HEK293 (cell line): ENCODE results near the gene ARHGAP8.

Source experiments
- CTCF ChIA-PET: fragments of 350-600 bp; formaldehyde crosslinking; extraction: SDS; loops from one replicate; lab custom pipeline; 2021; ENCODE audit warnings: antibody characterized with exemption; lab: Yijun Ruan, JAX
- POLR2A ChIA-PET: fragments of 300-600 bp; formaldehyde crosslinking; extraction: SDS; loops from one replicate; lab custom pipeline; 2020; ENCODE audit warnings: antibody characterized with exemption, inconsistent platforms; lab: Yijun Ruan, JAX
- H3K27ac ChIP-seq: fragments of 200-500 bp; sonication (Bioruptor generic); 2 replicates; pipeline ENCODE4 v1.5.1; 2014; ENCODE audit warnings: low read depth, low read length, control low read depth, inconsistent platforms; ENCODE audit errors: extremely low read depth
- H3K36me3 ChIP-seq, 2 experiments: fragments of 200-500 bp in 1 of 2; sonication (Bioruptor generic) in 1 of 2; 1 replicate in 1 of 2; 2 replicates in 1 of 2; pipeline ENCODE4 v1.5.1; 2014 to 2017; ENCODE audit warnings: inconsistent platforms in 2 of 2, low read length in 2 of 2; ENCODE audit not compliant: control insufficient read depth in 2 of 2, insufficient read depth in 1 of 2
- H3K4me1 ChIP-seq: fragments of 200-500 bp; sonication (Bioruptor generic); 2 replicates; pipeline ENCODE4 v1.5.1; 2014; ENCODE audit warnings: mild to moderate bottlenecking, low read length, inconsistent platforms; ENCODE audit not compliant: control insufficient read depth, insufficient read depth
- H3K4me3 ChIP-seq: 2 replicates; pipeline ENCODE4 v1.5.1; 2011; ENCODE audit warnings: low read depth, mild to moderate bottlenecking, control low read depth, low read length, moderate library complexity
- H3K9me3 ChIP-seq: fragments of 200-500 bp; sonication (Bioruptor generic); 2 replicates; pipeline ENCODE4 v1.5.1; 2014; ENCODE audit warnings: low read depth, low read length, inconsistent platforms; ENCODE audit not compliant: control insufficient read depth, insufficient read depth
- GFI1B ChIP-seq: fragments of 450-650 bp; formaldehyde crosslinking; IDR thresholded peaks from 2 replicates; pipeline ENCODE4 v1.5.1; 2016; ENCODE audit warnings: missing biosample characterization, missing genetic modification characterization
- HIC1 ChIP-seq: fragments of 450-650 bp; formaldehyde crosslinking; IDR thresholded peaks from 2 replicates; pipeline ENCODE4 v1.5.1; 2016; ENCODE audit warnings: missing biosample characterization, missing genetic modification characterization
- KLF8 ChIP-seq: fragments of 450-650 bp; formaldehyde crosslinking; IDR thresholded peaks from 2 replicates; pipeline ENCODE4 v1.5.1; 2016; ENCODE audit warnings: missing biosample characterization, missing genetic modification characterization
- MYNN ChIP-seq: fragments of 450-650 bp; formaldehyde crosslinking; IDR thresholded peaks from 2 replicates; pipeline ENCODE4 v1.5.1; 2016; ENCODE audit warnings: missing biosample characterization, missing genetic modification characterization, borderline replicate concordance
- REPIN1 ChIP-seq: fragments of 450-650 bp; formaldehyde crosslinking; IDR thresholded peaks from 2 replicates; pipeline ENCODE4 v1.5.1; 2017; ENCODE audit warnings: missing biosample characterization, missing genetic modification characterization, low read depth
- TSHZ1 ChIP-seq: fragments of 450-650 bp; formaldehyde crosslinking; IDR thresholded peaks from 2 replicates; pipeline ENCODE4 v1.5.1; 2016; ENCODE audit warnings: missing biosample characterization, missing genetic modification characterization, borderline replicate concordance
- YY2 ChIP-seq: fragments of 450-650 bp; formaldehyde crosslinking; IDR thresholded peaks from 2 replicates; pipeline ENCODE4 v1.5.1; 2016; ENCODE audit warnings: missing biosample characterization, missing genetic modification characterization
- ZBTB8A ChIP-seq: fragments of 450-650 bp; formaldehyde crosslinking; IDR thresholded peaks from 2 replicates; pipeline ENCODE4 v1.5.1; 2016; ENCODE audit warnings: missing biosample characterization, missing genetic modification characterization
- ZIC2 ChIP-seq: fragments of 450-650 bp; formaldehyde crosslinking; IDR thresholded peaks from 2 replicates; pipeline ENCODE4 v1.5.1; 2016; ENCODE audit warnings: missing biosample characterization, missing genetic modification characterization
- ZNF146 ChIP-seq: fragments of 450-650 bp; formaldehyde crosslinking; IDR thresholded peaks from 2 replicates; pipeline ENCODE4 v1.5.1; 2016; ENCODE audit warnings: missing biosample characterization, missing genetic modification characterization
- ZNF239 ChIP-seq: fragments of 450-650 bp; formaldehyde crosslinking; IDR thresholded peaks from 2 replicates; pipeline ENCODE4 v1.5.1; 2016; ENCODE audit warnings: missing biosample characterization, missing genetic modification characterization
- ZNF24 ChIP-seq: fragments of 450-650 bp; formaldehyde crosslinking; IDR thresholded peaks from 2 replicates; pipeline ENCODE4 v1.5.1; 2016; ENCODE audit warnings: missing biosample characterization, missing genetic modification characterization
- ZNF37A ChIP-seq: fragments of 450-650 bp; IDR thresholded peaks from 2 replicates; pipeline ENCODE4 v1.5.1; 2018; ENCODE audit warnings: missing biosample characterization, missing genetic modification characterization
- ZNF404 ChIP-seq: fragments of 450-650 bp; formaldehyde crosslinking; IDR thresholded peaks from 2 replicates; pipeline ENCODE4 v1.5.1; 2017; ENCODE audit warnings: missing biosample characterization, missing genetic modification characterization
- ZNF501 ChIP-seq: fragments of 450-650 bp; formaldehyde crosslinking; IDR thresholded peaks from 2 replicates; pipeline ENCODE4 v1.5.1; 2016; ENCODE audit warnings: missing biosample characterization, missing genetic modification characterization
- ZNF514 ChIP-seq: fragments of 450-650 bp; formaldehyde crosslinking; IDR thresholded peaks from 2 replicates; pipeline ENCODE4 v1.5.1; 2016; ENCODE audit warnings: missing biosample characterization, missing genetic modification characterization
- ZNF521 ChIP-seq: fragments of 450-650 bp; formaldehyde crosslinking; IDR thresholded peaks from 2 replicates; pipeline ENCODE4 v1.5.1; 2017; ENCODE audit warnings: missing biosample characterization, mild to moderate bottlenecking, missing genetic modification characterization
- ZNF530 ChIP-seq: fragments of 450-650 bp; formaldehyde crosslinking; IDR thresholded peaks from 2 replicates; pipeline ENCODE4 v1.5.1; 2016; ENCODE audit warnings: low read depth, missing biosample characterization, missing genetic modification characterization
- ZNF548 ChIP-seq: fragments of 450-650 bp; formaldehyde crosslinking; IDR thresholded peaks from 2 replicates; pipeline ENCODE4 v1.5.1; 2016; ENCODE audit warnings: missing biosample characterization, missing genetic modification characterization
- ZNF549 ChIP-seq: fragments of 450-650 bp; IDR thresholded peaks from 2 replicates; pipeline ENCODE4 v1.5.1; 2018; ENCODE audit warnings: missing biosample characterization, missing genetic modification characterization, mild to moderate bottlenecking, inconsistent platforms, moderate library complexity
- ZNF585B ChIP-seq: fragments of 450-650 bp; formaldehyde crosslinking; IDR thresholded peaks from 2 replicates; pipeline ENCODE4 v1.5.1; 2016; ENCODE audit warnings: missing biosample characterization, missing genetic modification characterization
- ZNF624 ChIP-seq: fragments of 450-650 bp; formaldehyde crosslinking; IDR thresholded peaks from 2 replicates; pipeline ENCODE4 v1.5.1; 2017; ENCODE audit warnings: missing biosample characterization, missing genetic modification characterization
- ZNF645 ChIP-seq: fragments of 450-650 bp; formaldehyde crosslinking; IDR thresholded peaks from 2 replicates; pipeline ENCODE4; 2016; ENCODE audit warnings: missing biosample characterization, missing genetic modification characterization
- ZSCAN16 ChIP-seq: fragments of 450-650 bp; formaldehyde crosslinking; IDR thresholded peaks from 2 replicates; pipeline ENCODE4 v1.5.1; 2016; ENCODE audit warnings: missing biosample characterization, missing genetic modification characterization
- ZSCAN23 ChIP-seq: fragments of 450-650 bp; formaldehyde crosslinking; IDR thresholded peaks from 2 replicates; pipeline ENCODE4 v1.5.1; 2016; ENCODE audit warnings: missing biosample characterization, missing genetic modification characterization

ARHGAP8 gene

GRCh38 chr22:44838316-44839016 lies 86.1 kb downstream of the ARHGAP8 start:
- CTCF ChIA-PET = interaction anchor here (0.6 to 1.1 kb wide), 4 partner anchors 11 to 137 kb away, joined by 3 to 4 read pairs (median 4); no protein-coding TSS in a partner anchor

GRCh38 chr22:44839061-44839460 lies 86.7 kb downstream of the ARHGAP8 start:
- H3K4me3 ChIP-seq = no peak overlapping the region
- peaks cover 5 to 11% of the 10 kb centered on the region in 2 experiments for H3K36me3 ChIP-seq
- ChIA-PET POLR2A (no interaction called here), CTCF (interaction anchor here (0.6 to 1.1 kb wide), 3 partner anchors 12 to 136 kb away, joined by 3 to 4 read pairs (median 3); no protein-coding TSS in a partner anchor)
- no peaks in the 10 kb centered on the region; the same call in 1 of the 2 replicates for H3K9me3 ChIP-seq
- H3K27ac ChIP-seq = no peak overlapping the region
- no peaks in the 10 kb centered on the region for H3K4me1 ChIP-seq
- TF ChIP-seq ZSCAN23 (tag by site-specific recombination) (no peak), ZNF645 (no peak), ZNF404 (tag by site-specific recombination) (no peak), ZNF24 (tag by site-specific recombination) (no peak), ZNF521 (tag by site-specific recombination) (no peak), ZIC2 (tag by site-specific recombination) (peak; percentile 69), ZBTB8A (tag by site-specific recombination) (no peak), HIC1 (tag by site-specific recombination) (no peak)

More at GRCh38 chr22:44838316-44839016, 86.1 kb downstream of the ARHGAP8 start:
- POLR2A ChIA-PET = no interaction called here
- Histone ChIP-seq H3K4me1 (no peaks in the 10 kb centered on the region), H3K36me3 (peaks cover 5 to 11% of the 10 kb centered on the region in 2 experiments), H3K27ac (no peak overlapping the region), H3K9me3 (no peaks in the 10 kb centered on the region; the same call in 1 of the 2 replicates), H3K4me3 (no peak overlapping the region)
- TF ChIP-seq ZSCAN16 (tag by site-specific recombination) (no peak), ZNF146 (tag by site-specific recombination) (no peak), ZNF239 (tag by site-specific recombination) (no peak), ZNF501 (tag by site-specific recombination) (no peak), ZNF37A (tag by site-specific recombination) (no peak), KLF8 (tag by site-specific recombination) (no peak), ZNF514 (tag by site-specific recombination) (no peak)

GRCh38 chr22:44839721-44840120 lies 87.3 kb downstream of the ARHGAP8 start:
- ChIA-PET POLR2A (no interaction called here), CTCF (interaction anchor here (1.2 kb wide), 1 partner anchor 19 kb away, joined by 4 read pairs; no protein-coding TSS in a partner anchor)
- TF ChIP-seq GFI1B (tag by site-specific recombination) (no peak), ZNF549 (no peak), TSHZ1 (tag by site-specific recombination) (no peak), REPIN1 (tag by site-specific recombination) (no peak), ZNF624 (tag by site-specific recombination) (no peak), ZNF585B (tag by site-specific recombination) (no peak), ZNF548 (tag by site-specific recombination) (no peak), YY2 (tag by site-specific recombination) (no peak), MYNN (tag by site-specific recombination) (no peak), ZNF530 (tag by site-specific recombination) (no peak), ZNF24 (tag by site-specific recombination) (no peak), ZNF37A (tag by site-specific recombination) (no peak), ZNF404 (tag by site-specific recombination) (no peak)

More at GRCh38 chr22:44839721-44840120, 87.3 kb downstream of the ARHGAP8 start:
- Histone ChIP-seq H3K27ac (no peak overlapping the region), H3K4me3 (no peak overlapping the region), H3K4me1 (no peaks in the 10 kb centered on the region), H3K36me3 (peaks cover 2 to 11% of the 10 kb centered on the region in 2 experiments), H3K9me3 (no peaks in the 10 kb centered on the region)
